Endothelial cell of umbilical vein (primary cell): Measurements from ENCODE around the gene TBATA. TPM values are rescaled to one million over a fixed set of nuclear protein-coding genes. Genes with fewer than 3 reads are reported as not detected.

ENCODE experiments used
- BruUV-seq: library from RNA; stranded (reverse); fragments of 400-500 nt; replicated peaks from 2 replicates; lab custom pipeline; 2021; lab: Mats Ljungman, UMichigan
- CTCF ChIA-PET: fragments of 300-600, 350-600 bp; sonication (Branson Sonifier 250); formaldehyde crosslinking; loops from one replicate; lab custom pipeline; 2021; ENCODE audit warnings: antibody characterized with exemption, inconsistent platforms; lab: Charles Lee
- POLR2A ChIA-PET: fragments of 300-600, 350-600 bp; sonication (Branson Sonifier 250); formaldehyde crosslinking; loops from one replicate; lab custom pipeline; 2021; ENCODE audit warnings: antibody characterized with exemption, inconsistent platforms; lab: Charles Lee
- DNase-seq: peaks from one replicate; pipeline ENCODE4 v3.0.0-alpha.2; 2011; ENCODE audit warnings: low read depth, low spot score
- FAIRE-seq: peaks from 2 replicates; lab custom pipeline; 2011; peaks lifted over from hg19 to GRCh38; lab: Jason Lieb, UNC
- H2AFZ ChIP-seq: 2 replicates; pipeline ENCODE4 v1.6.0; 2012; ENCODE audit warnings: low read depth, low read length, control low read depth, inconsistent platforms
- H3K27ac ChIP-seq: 2 replicates; pipeline ENCODE4 v1.5.1; 2011; ENCODE audit warnings: low read depth, mild to moderate bottlenecking, control low read depth, low read length, moderate library complexity; ENCODE audit not compliant: insufficient read depth
- H3K27me3 ChIP-seq, 2 experiments: 2 replicates each; pipeline versions ENCODE4 v1.6.0 to v1.6.1; 2011; ENCODE audit warnings: low read length in 2 of 2, mixed read lengths in 1 of 2; ENCODE audit not compliant: control insufficient read depth in 2 of 2, insufficient read depth in 2 of 2
- H3K36me3 ChIP-seq, 2 experiments: 2 replicates in 1 of 2; 3 replicates in 1 of 2; pipeline ENCODE4 v1.5.1; 2011; ENCODE audit warnings: low read length in 2 of 2, mild to moderate bottlenecking in 1 of 2, moderate library complexity in 1 of 2; ENCODE audit not compliant: control insufficient read depth in 2 of 2, insufficient read depth in 2 of 2; ENCODE audit errors: extremely low read depth in 1 of 2
- H3K4me1 ChIP-seq: 3 replicates; pipeline ENCODE4 v1.5.1; 2011; ENCODE audit warnings: mild to moderate bottlenecking, low read length; ENCODE audit not compliant: control insufficient read depth, insufficient read depth; ENCODE audit errors: extremely low read depth
- H3K4me2 ChIP-seq: 2 replicates; pipeline ENCODE4 v1.6.1; 2011; ENCODE audit warnings: low read length, control low read depth, mixed read lengths; ENCODE audit not compliant: insufficient read depth
- H3K4me3 ChIP-seq, 3 experiments: fragments of 200-600 bp in 1 of 3; sonication (generic), shearing (Covaris generic) in 1 of 3; replicated peaks in 1 of 3; 2 replicates each; pipeline ENCODE4 v1.5.1; 2011 to 2016; ENCODE audit warnings: control low read depth in 3 of 3, low read length in 3 of 3, mild to moderate bottlenecking in 2 of 3, inconsistent platforms in 1 of 3, low read depth in 1 of 3, moderate library complexity in 1 of 3; ENCODE audit not compliant: insufficient read depth in 1 of 3
- H3K79me2 ChIP-seq: 2 replicates; pipeline ENCODE4 v1.6.0; 2012; ENCODE audit warnings: low read length, inconsistent platforms; ENCODE audit not compliant: control insufficient read depth, insufficient read depth
- H3K9ac ChIP-seq: replicated peaks from 2 replicates; pipeline ENCODE3; 2011; ENCODE audit warnings: low read length, control low read depth; ENCODE audit not compliant: insufficient read depth; ENCODE audit errors: extremely low read depth
- H3K9me1 ChIP-seq: replicated peaks from 3 replicates; pipeline ENCODE4 v1.6.0; 2011; ENCODE audit warnings: mild to moderate bottlenecking, low read length; ENCODE audit not compliant: control insufficient read depth, insufficient read depth; ENCODE audit errors: extremely low read depth
- H3K9me3 ChIP-seq: replicated peaks from 2 replicates; pipeline ENCODE4 v1.5.1; 2012; ENCODE audit warnings: low read length, inconsistent platforms; ENCODE audit not compliant: control insufficient read depth, insufficient read depth
- H4K20me1 ChIP-seq: replicated peaks from 2 replicates; pipeline ENCODE3; 2011; ENCODE audit warnings: mild to moderate bottlenecking, low read length; ENCODE audit not compliant: control insufficient read depth, insufficient read depth; ENCODE audit errors: extremely low read depth
- CTCF ChIP-seq, 2 donors: IDR thresholded peaks; 1 replicate in 1 of 2; 2 replicates in 1 of 2; pipeline ENCODE4 v1.5.1; 2011; ENCODE audit warnings: low read length in 2 of 2, mild to moderate bottlenecking in 2 of 2, moderate library complexity in 2 of 2, control low read depth in 1 of 2, inconsistent platforms in 1 of 2, low read depth in 1 of 2; ENCODE audit not compliant: insufficient read depth in 1 of 2; ENCODE audit errors: extremely low read depth in 1 of 2
- EZH2 ChIP-seq: IDR thresholded peaks from 2 replicates; pipeline ENCODE4 v1.6.1; 2012; ENCODE audit warnings: borderline replicate concordance, low read depth, mild to moderate bottlenecking, moderate library complexity, low read length, inconsistent platforms; ENCODE audit not compliant: severe bottlenecking
- FOS ChIP-seq: IDR thresholded peaks from 2 replicates; pipeline ENCODE4 v1.6.1; 2011; ENCODE audit warnings: mild to moderate bottlenecking, low read length, moderate library complexity, borderline replicate concordance; ENCODE audit not compliant: insufficient read depth
- GATA2 ChIP-seq: IDR thresholded peaks from 2 replicates; pipeline ENCODE4 v1.7.0; 2011; ENCODE audit warnings: low read depth, mild to moderate bottlenecking, moderate library complexity, mixed read lengths, low read length; ENCODE audit not compliant: insufficient read length, insufficient read depth
- JUN ChIP-seq: IDR thresholded peaks from 2 replicates; pipeline ENCODE4 v1.6.1; 2011; ENCODE audit warnings: borderline replicate concordance, low read depth; ENCODE audit not compliant: insufficient read length, insufficient read depth
- MAX ChIP-seq: IDR thresholded peaks from 2 replicates; pipeline ENCODE4 v1.6.1; 2011; ENCODE audit not compliant: insufficient read depth, insufficient read length
- MYC ChIP-seq: IDR thresholded peaks from one replicate; pipeline ENCODE4 v1.6.1; 2011; ENCODE audit warnings: mild to moderate bottlenecking, low read depth, low read length
- POLR2A ChIP-seq: IDR thresholded peaks from 2 replicates; pipeline ENCODE4 v1.6.1; 2012; ENCODE audit warnings: low read depth, mild to moderate bottlenecking, control low read depth, low read length
- POLR2AphosphoS5 ChIP-seq: IDR thresholded peaks from 2 replicates; pipeline ENCODE4 v1.6.1; 2012; ENCODE audit warnings: low read depth, mild to moderate bottlenecking, control low read depth, low read length, moderate library complexity; ENCODE audit not compliant: insufficient read depth
- dilution Hi-C: fragments of 300-500 bp; cut with MboI; formaldehyde crosslinking; loops from one replicate; pipeline ENCODE4 v1.15.0; 2019; ENCODE audit warnings: low sequenced_read_pairs; ENCODE audit not compliant: extremely low pct_ligation_motif_present
- intact Hi-C: fragments of 100-400 bp; cut with micrococcal nuclease; formaldehyde crosslinking; loops from one replicate; pipeline ENCODE4 v1.10.0; 2022
- polyA plus RNA-seq, 4 experiments: library from polyadenylated mRNA; depleted of rRNA in 3 of 4; stranded (reverse) in 3 of 4; unstranded in 1 of 4; fragments of >200 nt; gene quantifications; 2 replicates each; pipeline versions ENCODE4 v1.2.1 to v1.2.3, GENCODE V29; 2011 to 2012; ENCODE audit warnings: missing spikeins in 1 of 4
- total RNA-seq: library from RNA; stranded (reverse); gene quantifications from 2 replicates; pipeline ENCODE4 v1.2.3, GENCODE V29; 2021

TBATA gene
- total and polyA plus RNA-seq, 2 donors (not counting 3 experiments of a cell fraction or from before 2014, with no cell fraction given): not detected

- intact Hi-C loops: loop anchor here (5.0 kb wide), 1 partner anchor 401 kb away; no protein-coding TSS in a partner anchor
- no peak overlapping the region for H2AFZ ChIP-seq
- H3K4me1 ChIP-seq: no peaks in the 10 kb centered on the region
- H3K36me3 ChIP-seq: no peaks in the 10 kb centered on the region
- H3K9me3 ChIP-seq: no peaks in the 10 kb centered on the region
- no peaks in the 10 kb centered on the region for H4K20me1 ChIP-seq
- no peaks in the 10 kb centered on the region for H3K79me2 ChIP-seq
- TF ChIP-seq FOS (no peak), CTCF (IDR thresholded peaks at IDR 0.05; ENCODE audit: extremely low read depth in 1 of 2, insufficient read depth in 1 of 2, low read depth in 1 of 2, low read length in 2 of 2) (no peak), POLR2A (no peak), MYC (no peak), MAX (no peak), JUN (no peak), EZH2 (no peak), POLR2AphosphoS5 (no peak), GATA2 (no peak)
- DNase-seq: no peak
- no peak overlapping the region for H3K9ac ChIP-seq
- no peak for FAIRE-seq
- H3K27ac ChIP-seq: no peak overlapping the region
- dilution Hi-C loops: no loop called here
- BruUV-seq: no TSS peak
- H3K27me3 ChIP-seq: peaks cover 0 to 2% of the 10 kb centered on the region in 2 experiments
- no peak overlapping the region for H3K4me3 ChIP-seq
- H3K9me1 ChIP-seq: no peaks in the 10 kb centered on the region
- H3K4me2 ChIP-seq: no peak overlapping the region
- ChIA-PET CTCF (no interaction called here), POLR2A (no interaction called here)
These were observed 56.8 kb downstream of the TBATA start for GRCh38 chr10:70728328-70728727.
